K562 (cell line): ENCODE data around the gene CLDN34. TPM values are rescaled to one million over a fixed set of nuclear protein-coding genes. Genes with fewer than 3 reads are reported as not detected.

ENCODE experiments used
- ATAC-seq: fragments of 200-7000 bp; cut with Tn5 transposase; 3 replicates; pipeline ENCODE4 v1.9.1; 2020; ENCODE audit warnings: moderate library complexity
- BruUV-seq: library from RNA; stranded (reverse); fragments of 400-500 nt; replicated peaks from 2 replicates; lab custom pipeline; 2021; lab: Mats Ljungman, UMichigan
- CTCF ChIA-PET: fragments of 300-600 bp; formaldehyde crosslinking; extraction: SDS; loops from one replicate; lab custom pipeline; 2021; ENCODE audit warnings: low intra/inter-chr PET ratio; lab: Yijun Ruan, JAX
- POLR2A ChIA-PET: fragments of 300-600, 350-650 bp; sonication (Branson Sonifier 250); formaldehyde crosslinking; extraction: SDS; loops from one replicate; lab custom pipeline; 2021; ENCODE audit warnings: antibody characterized with exemption, inconsistent platforms; lab: Yijun Ruan, JAX
- DNase-seq, 4 experiments: peaks; one replicate each; pipeline versions ENCODE4 v3.0.0 to v3.0.0-alpha.2; 2011 to 2018; ENCODE audit warnings: low spot score in 3 of 4, mixed read lengths in 3 of 4; ENCODE audit errors: extremely low read depth in 1 of 4
- FAIRE-seq: peaks from 2 replicates; lab custom pipeline; 2011; peaks lifted over from hg19 to GRCh38; lab: Jason Lieb, UNC
- H2AFZ ChIP-seq: 2 replicates; pipeline ENCODE4 v1.6.0; 2011; ENCODE audit warnings: low read depth, low read length, control low read depth, inconsistent platforms
- H3K27ac ChIP-seq: fragments of 200-600 bp; 3 replicates; pipeline ENCODE4 v1.8.0; 2011; ENCODE audit warnings: low read depth, mild to moderate bottlenecking, control low read depth, inconsistent platforms, low read length, moderate library complexity, mixed read lengths; ENCODE audit errors: extremely low read depth
- H3K27me3 ChIP-seq, 2 experiments: fragments of 300-600 bp in 1 of 2; 2 replicates in 1 of 2; 3 replicates in 1 of 2; pipeline versions ENCODE4 v1.6.0 to v1.8.0; 2011; ENCODE audit warnings: inconsistent platforms in 2 of 2, low read length in 2 of 2, mild to moderate bottlenecking in 1 of 2, mixed read lengths in 1 of 2, moderate library complexity in 1 of 2; ENCODE audit not compliant: control insufficient read depth in 2 of 2, insufficient read depth in 2 of 2
- H3K36me3 ChIP-seq: fragments of 300-600 bp; 3 replicates; pipeline ENCODE4 v1.8.0; 2011; ENCODE audit warnings: mild to moderate bottlenecking, low read length, inconsistent platforms; ENCODE audit not compliant: control insufficient read depth, insufficient read depth
- H3K4me1 ChIP-seq, 2 experiments: fragments of 200-600 bp in 1 of 2; replicated peaks in 1 of 2; 2 replicates in 1 of 2; 3 replicates in 1 of 2; pipeline versions ENCODE4 v1.5.1 to v1.8.0; 2011; ENCODE audit warnings: inconsistent platforms in 2 of 2, low read length in 2 of 2, mild to moderate bottlenecking in 1 of 2, mixed read lengths in 1 of 2, moderate library complexity in 1 of 2; ENCODE audit not compliant: control insufficient read depth in 2 of 2, insufficient read depth in 2 of 2
- H3K4me2 ChIP-seq: 2 replicates; pipeline ENCODE4 v1.6.1; 2011; ENCODE audit warnings: low read length, control low read depth, inconsistent platforms, mixed read lengths; ENCODE audit not compliant: insufficient read depth
- H3K4me3 ChIP-seq: fragments of 200-600 bp; sonication (generic), shearing (Covaris generic); 2 replicates; pipeline ENCODE4 v1.5.1; 2016; ENCODE audit warnings: control low read depth, inconsistent platforms
- H3K79me2 ChIP-seq: fragments of 200-600 bp; 3 replicates; pipeline ENCODE4 v1.8.0; 2011; ENCODE audit warnings: low read length, inconsistent platforms; ENCODE audit not compliant: control insufficient read depth, insufficient read depth
- H3K9ac ChIP-seq, 2 experiments: 2 replicates each; pipeline versions ENCODE4 v1.6.0 to v1.6.1; 2011; ENCODE audit warnings: low read depth in 2 of 2, low read length in 2 of 2, control low read depth in 1 of 2, inconsistent platforms in 1 of 2, mild to moderate bottlenecking in 1 of 2, mixed read lengths in 1 of 2; ENCODE audit not compliant: insufficient read depth in 1 of 2
- H3K9me1 ChIP-seq: one replicate; pipeline ENCODE4 v1.6.0; 2011; ENCODE audit warnings: inconsistent platforms, mild to moderate bottlenecking, low read length, moderate library complexity; ENCODE audit not compliant: control insufficient read depth, insufficient read depth
- H3K9me3 ChIP-seq: replicated peaks from 2 replicates; pipeline ENCODE4 v1.5.1; 2011; ENCODE audit warnings: low read depth, low read length, inconsistent platforms; ENCODE audit not compliant: control insufficient read depth, insufficient read depth
- H4K20me1 ChIP-seq: replicated peaks from 2 replicates; pipeline ENCODE4 v1.6.1; 2011; ENCODE audit warnings: low read length, inconsistent platforms, mixed read lengths; ENCODE audit not compliant: control insufficient read depth, insufficient read depth
- GTF2F1 ChIP-seq: IDR thresholded peaks from 2 replicates; pipeline ENCODE4 v1.6.1; 2011; ENCODE audit warnings: low read depth, low read length, improper control_type of control experiment
- KDM1A ChIP-seq, 2 experiments: fragments of 450-650 bp; IDR thresholded peaks; 2 replicates each; pipeline ENCODE4 v1.6.1; 2016; ENCODE audit warnings: mild to moderate bottlenecking in 2 of 2
- TAF1 ChIP-seq: IDR thresholded peaks from 2 replicates; pipeline ENCODE4 v1.6.1; 2011; ENCODE audit warnings: mild to moderate bottlenecking, low read length, moderate library complexity; ENCODE audit not compliant: insufficient read depth, control insufficient read depth, severe bottlenecking; ENCODE audit errors: extremely low read depth
- ZFX ChIP-seq: sonication (generic); formaldehyde crosslinking; IDR thresholded peaks from 2 replicates; pipeline ENCODE4 v1.8.0; 2022; ENCODE audit warnings: mild to moderate bottlenecking, missing genetic modification reagents, moderate library complexity
- ZNF263 ChIP-seq: sonication (generic); formaldehyde crosslinking; IDR thresholded peaks from 2 replicates; pipeline ENCODE4 v1.8.0; 2022; ENCODE audit warnings: mild to moderate bottlenecking, missing genetic modification reagents, borderline replicate concordance
- WGBS: fragments of 100-300 bp; shearing (Covaris generic); methylation state at CpG from one replicate; pipeline ENCODE4 v1.1.6; 2016; ENCODE audit warnings: low coverage, mixed read lengths; ENCODE audit not compliant: insufficient coverage; ENCODE audit errors: missing lambda C conversion rate; 5-methylcytosine and 5-hydroxymethylcytosine counted together
- in situ Hi-C: fragments of 300-500 bp; cut with MboI; formaldehyde crosslinking; loops from 4 replicates; pipeline ENCODE4 v1.15.0; 2018; ENCODE audit warnings: inconsistent platforms, mixed read lengths
- intact Hi-C: fragments of 100-400 bp; cut with micrococcal nuclease; formaldehyde crosslinking; loops from 2 replicates; pipeline ENCODE4 v1.14.2; 2022
- polyA plus RNA-seq, 8 experiments: library from polyadenylated mRNA; depleted of rRNA in 4 of 8; stranded (reverse) in 5 of 8; unstranded in 3 of 8; fragments of >200 nt; fragmentation: Nextera tagmentation in 2 of 8; fragmentation: Illumina TruSeq in 1 of 8; extraction: Ambion mirVana in 2 of 8; extraction: Trizol in 1 of 8; gene quantifications; 2 replicates each; pipeline versions ENCODE4 v1.2.1 to v1.2.3, GENCODE V29; 2011 to 2014; ENCODE audit warnings: inconsistent platforms in 1 of 8, missing spikeins in 1 of 8
- total RNA-seq, 7 experiments: library from RNA; depleted of rRNA in 6 of 7; stranded (reverse); fragments of >200 nt in 6 of 7; fragmentation: Illumina TruSeq in 2 of 7; extraction: Trizol in 2 of 7; gene quantifications; 2 replicates each; pipeline versions ENCODE4 v1.2.1 to v1.2.3, GENCODE V29; 2011 to 2021; ENCODE audit warnings: low replicate concordance in 1 of 7

Gene CLDN34
- total and polyA plus RNA-seq, 9 of the 15 experiments (the other 6 are each of a cell fraction or from before 2014, with no cell fraction given), result not detected

- TF ChIP-seq TAF1, result no peak
- TF ChIP-seq GTF2F1, result no peak
- TF ChIP-seq ZNF263, result no peak
Observed at GRCh38 chrX:10011261-10011931, 44.2 kb downstream of the CLDN34 start (continued).

GRCh38 chrX:10011991-10012390 lies 44.8 kb downstream of the CLDN34 start:
- ATAC-seq (no peak), FAIRE-seq (no peak), DNase-seq (no peak)
- Histone ChIP-seq H3K27ac (no peak overlapping the region), H3K4me3 (no peak overlapping the region), H2AFZ (no peak overlapping the region), H3K4me1 (peaks cover 0 to 14% of the 10 kb centered on the region in 2 experiments; a peak in 2 of 5 replicates), H3K4me2 (no peak overlapping the region), H3K9ac (no peak overlapping the region), H3K27me3 (no peaks in the 10 kb centered on the region), H3K36me3 (no peaks in the 10 kb centered on the region), H3K9me3 (no peaks in the 10 kb centered on the region), H3K9me1 (no peaks in the 10 kb centered on the region), H4K20me1 (no peaks in the 10 kb centered on the region), H3K79me2 (no peaks in the 10 kb centered on the region)
- BruUV-seq, result no TSS peak
- intact Hi-C loops, result no loop called here
- no peak for TF ChIP-seq KDM1A (IDR thresholded peaks at IDR 0.05)
- no peak for TF ChIP-seq ZFX (CRISPR knock-in tag)
- WGBS, result 4% methylated on average over 8 of the region's 9 CpGs
- CTCF ChIA-PET, result no interaction called here
- in situ Hi-C loops, result no loop called here
- POLR2A ChIA-PET, result interaction anchor here (0.6 kb wide), 1 partner anchor 1394 kb away, joined by 4 read pairs; no protein-coding TSS in a partner anchor
